GM12878 (cell line): ENCODE data around the gene XRCC6. TPM values are rescaled to one million over a fixed set of nuclear protein-coding genes. Genes with fewer than 3 reads are reported as not detected.

ENCODE experiments used
- ATAC-seq: fragments of 200-7000 bp; cut with Tn5 transposase; 3 replicates; pipeline ENCODE4 v1.9.1; 2020; ENCODE audit warnings: mild to moderate bottlenecking, moderate library complexity
- BruUV-seq: library from RNA; stranded (reverse); fragments of 400-500 nt; replicated peaks from 2 replicates; lab custom pipeline; 2021; lab: Mats Ljungman, UMichigan
- CTCF ChIA-PET: fragments of 300-600 bp; sonication (Branson Sonifier 250); formaldehyde crosslinking; extraction: SDS; loops from one replicate; lab custom pipeline; 2021; ENCODE audit warnings: inconsistent platforms; lab: Yijun Ruan, JAX
- POLR2A ChIA-PET: fragments of 350-600 bp; formaldehyde crosslinking; extraction: SDS; loops from one replicate; lab custom pipeline; 2021; ENCODE audit warnings: inconsistent platforms; lab: Charles Lee
- RAD21 ChIA-PET: fragments of 300-600 bp; sonication (Branson Sonifier 250); formaldehyde crosslinking; loops from one replicate; lab custom pipeline; 2023; ENCODE audit warnings: antibody characterized with exemption; ENCODE audit not compliant: unreplicated experiment; lab: Charles Lee
- SMC1A ChIA-PET: fragments of 300-600 bp; sonication (Branson Sonifier 250); formaldehyde crosslinking; loops from one replicate; lab custom pipeline; 2023; ENCODE audit not compliant: unreplicated experiment, uncharacterized antibody; lab: Charles Lee
- DNase-seq: peaks from one replicate; pipeline ENCODE4 v3.0.0-alpha.2; 2011; ENCODE audit warnings: low read depth, low spot score
- FAIRE-seq: peaks from 3 replicates; lab custom pipeline; 2011; peaks lifted over from hg19 to GRCh38; lab: Jason Lieb, UNC
- H2AFZ ChIP-seq: 2 replicates; pipeline ENCODE4 v1.6.0; 2011; ENCODE audit warnings: low read depth, low read length, control low read depth; ENCODE audit not compliant: control insufficient read depth
- H3K27ac ChIP-seq: 2 replicates; pipeline ENCODE4 v1.5.1; 2011; ENCODE audit warnings: control low read depth; ENCODE audit not compliant: control insufficient read depth, insufficient read depth
- H3K27me3 ChIP-seq, 2 experiments: replicated peaks in 1 of 2; 2 replicates each; pipeline versions ENCODE4 v1.6.0 to v1.6.1; 2011; ENCODE audit warnings: low read length in 1 of 2; ENCODE audit not compliant: control insufficient read depth in 2 of 2, insufficient read depth in 2 of 2
- H3K36me3 ChIP-seq, 2 experiments: 2 replicates each; pipeline ENCODE4 v1.5.1; 2011; ENCODE audit warnings: low read length in 1 of 2; ENCODE audit not compliant: control insufficient read depth in 2 of 2, insufficient read depth in 2 of 2
- H3K4me1 ChIP-seq: 2 replicates; pipeline ENCODE4 v1.6.1; 2011; ENCODE audit warnings: mild to moderate bottlenecking, low read length, moderate library complexity, mixed read lengths; ENCODE audit not compliant: control insufficient read depth, insufficient read depth
- H3K4me2 ChIP-seq: 2 replicates; pipeline ENCODE4 v1.6.0; 2011; ENCODE audit warnings: control low read depth; ENCODE audit not compliant: control insufficient read depth, insufficient read depth
- H3K4me3 ChIP-seq: fragments of 200-600 bp; sonication (generic); 2 replicates; pipeline ENCODE4 v1.5.1; 2016
- H3K79me2 ChIP-seq: 2 replicates; pipeline ENCODE4 v1.6.0; 2011; ENCODE audit warnings: low read length; ENCODE audit not compliant: control insufficient read depth, insufficient read depth
- H3K9ac ChIP-seq: 2 replicates; pipeline ENCODE4 v1.8.0; 2011; ENCODE audit warnings: low read length, control low read depth, mixed read lengths; ENCODE audit not compliant: control insufficient read depth, insufficient read depth
- H3K9me3 ChIP-seq: replicated peaks from 3 replicates; pipeline ENCODE4 v1.5.1; 2011; ENCODE audit warnings: mild to moderate bottlenecking, low read length; ENCODE audit not compliant: control insufficient read depth, insufficient read depth
- H4K20me1 ChIP-seq: 2 replicates; pipeline ENCODE4 v1.6.0; 2011; ENCODE audit not compliant: control insufficient read depth, insufficient read depth
- CREM ChIP-seq: IDR thresholded peaks from 2 replicates; pipeline ENCODE4 v1.6.1; 2014; ENCODE audit warnings: antibody characterized with exemption, low read depth
- EP300 ChIP-seq, 2 experiments: fragments of 150-350 bp in 1 of 2; IDR thresholded peaks; 2 replicates each; pipeline ENCODE4 v1.6.1; 2011 to 2012; ENCODE audit warnings: low read depth in 2 of 2, low read length in 2 of 2, borderline replicate concordance in 1 of 2, improper control_type of control experiment in 1 of 2, inconsistent platforms in 1 of 2; ENCODE audit not compliant: control insufficient read depth in 1 of 2
- ESRRA ChIP-seq: IDR thresholded peaks from 2 replicates; pipeline ENCODE4 v1.6.1; 2012; ENCODE audit warnings: mild to moderate bottlenecking, low read length, improper control_type of control experiment
- ETV6 ChIP-seq, 2 experiments: fragments of 450-650 bp in 1 of 2; IDR thresholded peaks in 1 of 2; conservative IDR thresholded peaks in 1 of 2; 2 replicates each; pipeline ENCODE4 v1.6.1; 2014; ENCODE audit warnings: antibody characterized with exemption in 1 of 2, borderline replicate concordance in 1 of 2, low read depth in 1 of 2, mild to moderate bottlenecking in 1 of 2, moderate library complexity in 1 of 2
- MEF2B ChIP-seq: fragments of 450-650 bp; IDR thresholded peaks from 2 replicates; pipeline ENCODE4 v1.6.1; 2018; ENCODE audit warnings: mild to moderate bottlenecking, moderate library complexity; ENCODE audit not compliant: partially characterized antibody, poor library complexity, severe bottlenecking
- NBN ChIP-seq: fragments of 450-650 bp; IDR thresholded peaks from 2 replicates; pipeline ENCODE4 v1.6.1; 2016
- NKRF ChIP-seq: fragments of 450-650 bp; conservative IDR thresholded peaks from 2 replicates; pipeline ENCODE4 v1.6.1; 2017; ENCODE audit warnings: mild to moderate bottlenecking, moderate library complexity
- NR2C1 ChIP-seq: fragments of 450-650 bp; IDR thresholded peaks from 2 replicates; pipeline ENCODE4 v1.6.1; 2017; ENCODE audit warnings: antibody characterized with exemption, mild to moderate bottlenecking, moderate library complexity
- RAD51 ChIP-seq: fragments of 450-650 bp; IDR thresholded peaks from 2 replicates; pipeline ENCODE4 v1.6.1; 2016; ENCODE audit warnings: moderate library complexity, mild to moderate bottlenecking, inconsistent platforms
- SMAD5 ChIP-seq: IDR thresholded peaks from 2 replicates; pipeline ENCODE4 v1.6.1; 2016; ENCODE audit warnings: antibody characterized with exemption, low read depth
- ZNF384 ChIP-seq: IDR thresholded peaks from 2 replicates; pipeline ENCODE4 v1.6.1; 2012; ENCODE audit warnings: low read depth, mild to moderate bottlenecking, low read length, improper control_type of control experiment, borderline replicate concordance
- WGBS: methylation state at CpG from one replicate; pipeline ENCODE4 v1.1.6; 2016; ENCODE audit warnings: low lambda C conversion rate; ENCODE audit not compliant: insufficient replicate concordance, insufficient coverage; ENCODE audit errors: missing lambda C conversion rate; 5-methylcytosine and 5-hydroxymethylcytosine counted together
- in situ Hi-C: fragments of 300-500 bp; cut with MboI; formaldehyde crosslinking; loops from 9 replicates; pipeline ENCODE4 v1.14.3; 2018; ENCODE audit warnings: mixed read lengths
- intact Hi-C: fragments of 100-400 bp; cut with micrococcal nuclease; formaldehyde crosslinking; loops from one replicate; pipeline ENCODE4 v1.14.2; 2022; ENCODE audit not compliant: unreplicated experiment
- polyA plus RNA-seq, 11 experiments: library from polyadenylated mRNA; depleted of rRNA in 4 of 11; unstranded in 6 of 11; stranded (reverse) in 5 of 11; fragments of >200 nt; fragmentation: Nextera tagmentation in 4 of 11; fragmentation: Illumina TruSeq in 1 of 11; extraction: Ambion mirVana in 4 of 11; extraction: Trizol in 1 of 11; gene quantifications; 1 replicate in 1 of 11; 2 replicates in 10 of 11; pipeline versions ENCODE4 v1.2.1 to v1.2.3, GENCODE V29; 2011 to 2016; ENCODE audit warnings: inconsistent platforms in 2 of 11, missing spikeins in 2 of 11, low read depth in 1 of 11
- total RNA-seq, 4 experiments: library from RNA; depleted of rRNA in 3 of 4; stranded (reverse); fragments of >200 nt in 3 of 4; fragmentation: Illumina TruSeq in 1 of 4; extraction: Trizol in 1 of 4; gene quantifications; 2 replicates each; pipeline versions ENCODE4 v1.2.1 to v1.2.3, GENCODE V29; 2013 to 2021
- TF ChIP-seq, protein P1 (sequence below): IDR thresholded peaks from 2 replicates; pipeline ENCODE4 v1.6.1; 2011; ENCODE audit warnings: borderline replicate concordance, low read depth, mild to moderate bottlenecking, moderate library complexity, mixed read lengths, low read length; ENCODE audit not compliant: insufficient read depth; ENCODE audit errors: extremely low read length

XRCC6 gene
- total and polyA plus RNA-seq, 10 of the 15 experiments (the other 5 are each of a cell fraction or from before 2014, with no cell fraction given) = 186 to 718 (median 348) TPM

DNA sequence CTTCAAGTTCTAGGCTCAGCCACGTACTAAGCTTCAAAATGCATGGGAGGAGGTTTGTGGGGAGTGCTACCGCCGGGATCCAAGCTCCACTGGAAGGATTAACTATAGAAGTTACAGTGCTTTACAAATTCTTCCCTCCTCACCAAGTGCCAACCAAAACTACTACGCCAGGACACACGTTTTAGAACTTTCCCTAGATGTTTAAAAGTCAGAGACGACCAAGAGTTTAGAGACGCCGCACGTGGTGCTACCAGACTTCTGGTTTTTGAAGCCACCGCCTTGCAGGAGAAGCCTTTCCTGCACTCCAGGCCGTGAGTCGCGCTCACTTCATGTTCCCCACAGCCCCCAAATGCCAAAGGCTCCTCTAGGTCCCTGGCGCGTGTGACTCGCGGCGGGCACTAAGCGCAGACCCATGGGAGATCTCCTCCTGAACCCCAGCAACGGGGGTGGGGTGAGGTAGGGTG, 66.8 kb downstream of the XRCC6 start (continued):
- 0 out of 2 replicates have a peak, but pooled peaks have one; percentile 8 for TF ChIP-seq NKRF

DNA sequence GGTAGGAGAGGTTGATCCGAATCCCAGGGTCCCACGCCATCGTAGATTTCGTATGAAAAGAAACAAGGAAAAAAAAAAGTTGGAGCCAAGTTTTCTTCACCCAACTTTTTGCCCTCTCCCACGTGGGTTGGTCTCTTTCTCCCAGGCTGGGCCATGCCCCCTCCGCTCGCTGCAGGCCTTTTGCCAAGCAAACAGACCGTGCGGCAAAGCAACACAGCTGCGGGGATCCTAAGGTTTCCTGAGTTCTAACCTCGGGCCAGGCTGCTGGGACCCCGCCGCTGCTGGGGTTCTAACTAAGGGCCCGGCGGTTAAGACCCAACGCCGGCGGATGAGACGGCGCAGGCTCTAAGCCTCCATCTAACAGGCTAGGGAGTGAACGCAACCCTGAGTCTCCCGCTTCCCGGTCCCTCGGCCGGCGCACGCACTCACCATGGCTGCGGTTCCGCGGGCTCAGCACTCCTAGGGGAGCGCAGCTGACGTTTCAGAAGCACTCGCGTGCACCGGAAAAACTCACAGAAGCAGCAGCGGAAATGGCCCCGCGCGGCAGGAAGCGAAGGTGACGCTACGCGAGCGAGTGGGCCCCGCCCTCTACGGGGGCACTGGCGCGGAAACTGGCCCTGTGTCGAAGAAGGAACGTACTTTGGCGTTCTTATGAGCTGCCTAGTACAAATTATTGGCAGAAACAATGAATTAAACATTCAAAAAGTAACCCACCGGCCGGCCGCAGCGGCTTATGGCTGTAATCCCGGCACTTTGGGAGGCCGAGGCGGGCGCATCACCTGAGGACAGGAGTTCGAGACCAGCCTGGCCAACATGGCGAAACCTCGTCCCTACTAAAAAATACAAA, 67.5 kb downstream of the XRCC6 start, which contains the start of gene SNU13:
SNU13 (minus strand) TSS at position 503 of the 847 bp plus-strand sequence; CDS start at position 432, 71 bp downstream.
- ChIA-PET POLR2A (interaction anchor here (0.5 to 2.9 kb wide), 14 partner anchors 9 to 521 kb away, joined by 3 to 15 read pairs (median 4); partner anchors contain the start of genes CCDC134, DESI1, MEI1 and POLR3H), RAD21 (interaction anchor here (0.7 to 2.0 kb wide), 9 partner anchors 9 to 250 kb away, joined by 3 to 8 read pairs (median 4); partner anchors contain the start of genes CCDC134, DESI1 and XRCC6), SMC1A (interaction anchor here (0.8 to 3.5 kb wide), 4 partner anchors 9 to 278 kb away, joined by 3 to 20 read pairs (median 3); partner anchors contain the start of gene MEI1), CTCF (interaction anchor here (0.7 to 2.8 kb wide), 6 partner anchors 9 to 143 kb away, joined by 3 to 21 read pairs (median 6); partner anchors contain the start of gene MEI1)
- H3K27me3 ChIP-seq = no peaks in the 10 kb centered on the region
- H3K4me3 ChIP-seq = peak within 1 kb of the TSS; percentile 87
- intact Hi-C loops (no loop called here), in situ Hi-C loops (no loop called here)
- peak within 1 kb of the TSS; percentile 89 for H3K4me2 ChIP-seq
- FAIRE-seq (peak; percentile 77), ATAC-seq (peak; percentile 93), DNase-seq (peak; percentile 73)
- no TSS peak for BruUV-seq
- under 1% methylated on average over 62 of the region's 62 CpGs for WGBS
- no peaks in the 10 kb centered on the region; a peak in 1 of 4 replicates for H3K36me3 ChIP-seq
- H3K79me2 ChIP-seq = peaks cover 54% of the 10 kb centered on the region
- H4K20me1 ChIP-seq = no peaks in the 10 kb centered on the region; the same call in 1 of the 2 replicates
- H2AFZ ChIP-seq = peak within 1 kb of the TSS; percentile 77
- peaks cover 3% of the 10 kb centered on the region; the same call in 1 of the 2 replicates for H3K4me1 ChIP-seq
- peak within 1 kb of the TSS; percentile 98 for H3K27ac ChIP-seq
- no peaks in the 10 kb centered on the region for H3K9me3 ChIP-seq
- peak within 1 kb of the TSS; percentile 90 for H3K9ac ChIP-seq
- TF ChIP-seq RAD51 (no peak), EP300 (IDR thresholded peaks at IDR 0.05; ENCODE audit: borderline replicate concordance in 1 of 2, control insufficient read depth in 1 of 2, low read depth in 2 of 2, low read length in 2 of 2) (peak in 1 of 2 experiments; percentile 36; a peak in 1 of 4 replicates), NBN (peak; percentile 62; the same call in 1 of the 2 replicates), CREM (peak; percentile 95), SMAD5 (peak; percentile 94), ZNF384 (no peak), MEF2B (no peak), NR2C1 (peak; percentile 84), ESRRA (no peak), ETV6 (conservative IDR thresholded peaks at IDR 0.05 in 1 of 2, IDR thresholded peaks at IDR 0.05 in 1 of 2; ENCODE audit: borderline replicate concordance in 1 of 2, low read depth in 1 of 2) (peak in 1 of 2 experiments; percentile 94; a peak in 2 of 4 replicates)
- TF ChIP-seq, protein P1, sequence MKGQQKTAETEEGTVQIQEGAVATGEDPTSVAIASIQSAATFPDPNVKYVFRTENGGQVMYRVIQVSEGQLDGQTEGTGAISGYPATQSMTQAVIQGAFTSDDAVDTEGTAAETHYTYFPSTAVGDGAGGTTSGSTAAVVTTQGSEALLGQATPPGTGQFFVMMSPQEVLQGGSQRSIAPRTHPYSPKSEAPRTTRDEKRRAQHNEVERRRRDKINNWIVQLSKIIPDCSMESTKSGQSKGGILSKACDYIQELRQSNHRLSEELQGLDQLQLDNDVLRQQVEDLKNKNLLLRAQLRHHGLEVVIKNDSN = no peak
